Stimulated activated CD8-positive, alpha-beta memory T cell treated with anti-CD3 and anti-CD28 coated beads, Interleukin-7, amount 100 ng/mL, for 1 hour (primary cell): Measurements from ENCODE around the gene APOBEC3C.
"Not testable (repeated sequence)": the region's sequence is repeated elsewhere in the genome, so short reads cannot be mapped to it uniquely, and the experiment has no call there.

ENCODE experiments used
- DNase-seq, 2 donors: peaks; one replicate each; pipeline ENCODE4 v3.0.0-alpha.2; 2020; ENCODE audit warnings: low read depth in 2 of 2

Gene APOBEC3C

GRCh38 chr22:39020021-39020651, 6.1 kb downstream of the APOBEC3C start:
- not testable (repeated sequence) for DNase-seq

- no peak for DNase-seq
Observed at GRCh38 chr22:39021552-39022250, 7.6 kb downstream of the APOBEC3C start.

- no peak for DNase-seq
Observed at GRCh38 chr22:39024519-39025308, 10.7 kb downstream of the APOBEC3C start.

GRCh38 chr22:39026509-39027150, 12.6 kb downstream of the APOBEC3C start:
- DNase-seq = no peak

GRCh38 chr22:39027717-39028116, 13.7 kb downstream of the APOBEC3C start:
- DNase-seq = no peak

GRCh38 chr22:39028281-39028680, 14.2 kb downstream of the APOBEC3C start:
- no peak for DNase-seq

GRCh38 chr22:39029227-39029626, 15.2 kb downstream of the APOBEC3C start:
- no peak for DNase-seq

GRCh38 chr22:39030705-39031104, 16.6 kb downstream of the APOBEC3C start:
- DNase-seq = no peak

GRCh38 chr22:39031434-39032295, 17.6 kb downstream of the APOBEC3C start:
- DNase-seq = not testable (repeated sequence)

GRCh38 chr22:39037071-39037470, 23.0 kb downstream of the APOBEC3C start:
- DNase-seq = not testable (repeated sequence)

- no peak for DNase-seq
Observed at GRCh38 chr22:39039306-39040126, 25.5 kb downstream of the APOBEC3C start.

GRCh38 chr22:39040155-39040537, 26.1 kb downstream of the APOBEC3C start:
- not testable (repeated sequence) for DNase-seq

- DNase-seq = peak; percentile 31 to 54
Observed at GRCh38 chr22:39040538-39041296, 26.7 kb downstream of the APOBEC3C start, which contains the start of gene APOBEC3F. APOBEC3F (plus strand) TSS chr22:39040864; CDS start chr22:39040961, 97 bp downstream.

GRCh38 chr22:39041908-39042307, 27.9 kb downstream of the APOBEC3C start:
- DNase-seq = no peak

- DNase-seq = not testable (repeated sequence)
Observed at GRCh38 chr22:39043063-39043462, 29.0 kb downstream of the APOBEC3C start.

- not testable (repeated sequence) for DNase-seq
Observed at GRCh38 chr22:39045136-39045535, 31.1 kb downstream of the APOBEC3C start.

GRCh38 chr22:39049486-39049885, 35.4 kb downstream of the APOBEC3C start:
- DNase-seq = not testable (repeated sequence)

- DNase-seq = not testable (repeated sequence)
Observed at GRCh38 chr22:39051844-39052495, 37.9 kb downstream of the APOBEC3C start.

- no peak for DNase-seq
Observed at GRCh38 chr22:39055658-39056057, 41.6 kb downstream of the APOBEC3C start.
